A549 (cell line): ENCODE measurements around the gene CTLA4. TPM values are rescaled to one million over a fixed set of nuclear protein-coding genes. Genes with fewer than 3 reads are reported as not detected.

Source experiments
- ATAC-seq, 2 experiments: fragments of 200-7000 bp in 1 of 2; fragments of >200 bp in 1 of 2; cut with Nextera tagmentation in 1 of 2; cut with Tn5 transposase in 1 of 2; 3 replicates each; pipeline versions ENCODE4 v1.8.0 to v1.9.1; 2018 to 2020; ENCODE audit warnings: mild to moderate bottlenecking in 1 of 2, moderate library complexity in 1 of 2
- CTCF ChIA-PET: fragments of 300-600 bp; sonication (Branson Sonifier 250); formaldehyde crosslinking; extraction: SDS; loops from one replicate; lab custom pipeline; 2021; ENCODE audit warnings: antibody characterized with exemption, inconsistent platforms; lab: Yijun Ruan, JAX
- POLR2A ChIA-PET: fragments of 350-600 bp; formaldehyde crosslinking; extraction: SDS; loops from one replicate; lab custom pipeline; 2021; ENCODE audit warnings: antibody characterized with exemption, inconsistent platforms; lab: Yijun Ruan, JAX
- DNase-seq, 2 experiments: peaks; one replicate each; pipeline versions ENCODE4 v3.0.0 to v3.0.0-alpha.2; 2011 to 2016; ENCODE audit warnings: low read depth in 1 of 2, low spot score in 1 of 2
- FAIRE-seq: peaks from 2 replicates; lab custom pipeline; 2011; peaks lifted over from hg19 to GRCh38; lab: Jason Lieb, UNC
- H3K27ac ChIP-seq, 2 experiments: fragments of >200 bp; sonication (Bioruptor Twin); formaldehyde crosslinking; 3 replicates each; pipeline ENCODE4 v1.5.1; 2016 to 2017
- H3K4me1 ChIP-seq: fragments of >200 bp; sonication (Bioruptor Twin); formaldehyde crosslinking; 3 replicates; pipeline ENCODE4 v1.6.1; 2016
- H3K4me2 ChIP-seq: fragments of >200 bp; sonication (Bioruptor Twin); formaldehyde crosslinking; 3 replicates; pipeline ENCODE4 v1.6.1; 2016
- H3K4me3 ChIP-seq: fragments of >200 bp; sonication (Bioruptor Twin); formaldehyde crosslinking; 3 replicates; pipeline ENCODE4 v1.5.1; 2016
- H3K9me3 ChIP-seq: fragments of >200 bp; sonication (Bioruptor Twin); formaldehyde crosslinking; 3 replicates; pipeline ENCODE4 v1.6.1; 2016
- BHLHE40 ChIP-seq: IDR thresholded peaks from 2 replicates; pipeline ENCODE4 v1.6.1; 2012; ENCODE audit warnings: low read depth, low read length, inconsistent platforms
- CEBPB ChIP-seq, 2 experiments: fragments of >200 bp in 1 of 2; sonication (Bioruptor Twin) in 1 of 2; formaldehyde crosslinking in 1 of 2; IDR thresholded peaks; 2 replicates each; pipeline ENCODE4 v1.6.1; 2012 to 2016
- CHD2 ChIP-seq: fragments of 150-350 bp; IDR thresholded peaks from 2 replicates; pipeline ENCODE4 v1.6.1; 2014; ENCODE audit warnings: low read length; ENCODE audit not compliant: partially characterized antibody
- EHF ChIP-seq: fragments of 250-450 bp; sonication (Bioruptor Pico); IDR thresholded peaks from 2 replicates; pipeline ENCODE4 v1.5.0; 2020; ENCODE audit warnings: mild to moderate bottlenecking
- EHMT2 ChIP-seq: fragments of 200-600 bp; sonication (generic); IDR thresholded peaks from 2 replicates; pipeline ENCODE4 v1.6.1; 2016; ENCODE audit warnings: antibody characterized with exemption, low read depth, mild to moderate bottlenecking, moderate library complexity
- GATA3 ChIP-seq: IDR thresholded peaks from 2 replicates; pipeline ENCODE4 v1.6.1; 2012; ENCODE audit warnings: borderline replicate concordance
- HDAC2 ChIP-seq: fragments of 200-600 bp; sonication (generic); IDR thresholded peaks from 2 replicates; pipeline ENCODE4 v1.6.1; 2016
- HEYL ChIP-seq: fragments of 250-450 bp; sonication (Bioruptor Pico); IDR thresholded peaks from 2 replicates; pipeline ENCODE4 v1.8.0; 2021; ENCODE audit warnings: mild to moderate bottlenecking, moderate library complexity
- HOXB5 ChIP-seq: fragments of 250-450 bp; sonication (Bioruptor Pico); IDR thresholded peaks from 2 replicates; pipeline ENCODE4 v1.5.0; 2020; ENCODE audit warnings: mild to moderate bottlenecking, moderate library complexity
- JUN ChIP-seq, 2 experiments: fragments of >200 bp; sonication (Bioruptor Twin); formaldehyde crosslinking; IDR thresholded peaks; 2 replicates in 1 of 2; 3 replicates in 1 of 2; pipeline ENCODE4 v1.6.1; 2016 to 2017
- JUNB ChIP-seq: fragments of >200 bp; sonication (Bioruptor Twin); formaldehyde crosslinking; IDR thresholded peaks from 2 replicates; pipeline ENCODE4 v1.6.1; 2016
- KDM1A ChIP-seq: fragments of 200-600 bp; sonication (generic); IDR thresholded peaks from 2 replicates; pipeline ENCODE4 v1.6.1; 2016; ENCODE audit warnings: low read depth, mild to moderate bottlenecking
- KDM5A ChIP-seq: fragments of 200-600 bp; sonication (generic); IDR thresholded peaks from 2 replicates; pipeline ENCODE4 v1.6.1; 2016; ENCODE audit warnings: antibody characterized with exemption, mild to moderate bottlenecking
- NFE2L2 ChIP-seq: fragments of 150-350 bp; conservative IDR thresholded peaks from 2 replicates; pipeline ENCODE4 v1.6.1; 2014; ENCODE audit warnings: low read length
- NR3C1 ChIP-seq: fragments of >200 bp; sonication (Bioruptor Twin); formaldehyde crosslinking; IDR thresholded peaks from 3 replicates; pipeline ENCODE4 v1.6.1; 2017
- PHF8 ChIP-seq: fragments of 200-600 bp; sonication (generic); IDR thresholded peaks from 2 replicates; pipeline ENCODE4 v1.6.1; 2016; ENCODE audit warnings: low read depth, mild to moderate bottlenecking, antibody characterized with exemption, moderate library complexity, borderline replicate concordance
- POLR2A ChIP-seq: IDR thresholded peaks from 2 replicates; pipeline ENCODE4 v1.6.1; 2012; ENCODE audit warnings: mild to moderate bottlenecking, low read length
- RCOR1 ChIP-seq: fragments of 150-350 bp; IDR thresholded peaks from 2 replicates; pipeline ENCODE4 v1.6.1; 2014; ENCODE audit warnings: antibody characterized with exemption, low read length, low read depth
- RNF2 ChIP-seq: fragments of 200-600 bp; sonication (generic); IDR thresholded peaks from 2 replicates; pipeline ENCODE4 v1.6.1; 2016; ENCODE audit warnings: low read depth, mild to moderate bottlenecking, antibody characterized with exemption, moderate library complexity, borderline replicate concordance
- TFCP2L1 ChIP-seq: fragments of 250-450 bp; sonication (Bioruptor Pico); IDR thresholded peaks from 2 replicates; pipeline ENCODE4 v1.5.0; 2021; ENCODE audit warnings: mild to moderate bottlenecking
- TP53 ChIP-seq: fragments of 250-450 bp; sonication (Bioruptor Pico); IDR thresholded peaks from 2 replicates; pipeline ENCODE4 v1.5.0; 2021; ENCODE audit warnings: mild to moderate bottlenecking, moderate library complexity
- ZC3H11A ChIP-seq: fragments of 450-650 bp; IDR thresholded peaks from 2 replicates; pipeline ENCODE4 v1.6.1; 2014; ENCODE audit warnings: antibody characterized with exemption, mild to moderate bottlenecking
- WGBS: methylation state at CpG from one replicate; pipeline ENCODE4 v1.1.6; 2017; ENCODE audit errors: missing lambda C conversion rate; 5-methylcytosine and 5-hydroxymethylcytosine counted together
- polyA plus RNA-seq, 4 experiments: library from polyadenylated mRNA; depleted of rRNA in 3 of 4; stranded (reverse); fragments of >200 nt; fragmentation: RNase III in 1 of 4; extraction: RNeasy Plus Mini Kit Qiagen cat#74134 plus additional on column Dnase treatment in 1 of 4; gene quantifications; 2 replicates in 3 of 4; 3 replicates in 1 of 4; pipeline ENCODE4 v1.2.3, GENCODE V29; 2011 to 2017
- TF ChIP-seq, protein P1 (sequence below): IDR thresholded peaks from 2 replicates; pipeline ENCODE4 v1.6.1; 2012; ENCODE audit warnings: low read depth, borderline replicate concordance
- TF ChIP-seq, protein P2 (sequence below): fragments of 450-650 bp; IDR thresholded peaks from 2 replicates; pipeline ENCODE4 v1.6.1; 2014; ENCODE audit warnings: antibody characterized with exemption
- TF ChIP-seq, protein P3 (sequence below): IDR thresholded peaks from 2 replicates; pipeline ENCODE4 v1.6.1; 2012
- TF ChIP-seq, protein P4 (sequence below): fragments of >200 bp; sonication (Bioruptor Twin); formaldehyde crosslinking; IDR thresholded peaks from 3 replicates; pipeline ENCODE4 v1.6.1; 2016
- TF ChIP-seq, protein P5 (sequence below): fragments of >200 bp; sonication (Bioruptor Twin); formaldehyde crosslinking; IDR thresholded peaks from 2 replicates; pipeline ENCODE4 v1.6.1; 2016

CTLA4 gene
- polyA plus RNA-seq, 2 of the 4 experiments (the other 2 are of a cell fraction): not detected

DNA sequence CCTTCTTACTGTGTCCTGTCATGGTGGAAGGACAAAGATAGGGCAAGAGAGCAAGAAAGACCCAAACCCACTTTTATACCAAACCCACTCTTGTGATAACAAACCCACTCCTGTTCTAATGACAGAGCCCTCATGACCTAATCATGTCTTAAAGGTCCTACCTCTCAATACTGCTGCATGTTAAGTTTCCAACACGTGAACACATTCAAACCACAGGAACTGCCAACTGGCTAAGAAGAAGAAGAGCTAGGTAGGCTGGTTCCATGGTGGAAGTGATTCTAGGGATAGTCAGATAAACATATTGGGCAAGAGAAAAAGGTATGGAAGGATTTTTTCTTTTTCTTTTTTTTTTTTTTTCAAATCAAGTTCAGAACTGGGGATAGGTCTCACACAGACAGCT is 22.0 kb downstream of the CTLA4 start:
- Histone ChIP-seq H3K4me2 (no peak overlapping the region), H3K4me3 (no peak overlapping the region), H3K9me3 (no peaks in the 10 kb centered on the region), H3K27ac (no peak overlapping the region), H3K4me1 (no peaks in the 10 kb centered on the region)
- DNase-seq: no peak
- no peak for ATAC-seq
- ChIA-PET POLR2A (interaction anchor here (0.6 kb wide), 1 partner anchor 355 kb away, joined by 4 read pairs; no protein-coding TSS in a partner anchor), CTCF (interaction anchor here (1.0 to 1.6 kb wide), 3 partner anchors 8 to 20 kb away, joined by 3 to 5 read pairs (median 3); no protein-coding TSS in a partner anchor)
- WGBS: 0% methylated on average over 1 of the region's 1 CpG
- no peak for FAIRE-seq
- no peak for TF ChIP-seq CEBPB (IDR thresholded peaks at IDR 0.05)
- TF ChIP-seq ZC3H11A: no peak

DNA sequence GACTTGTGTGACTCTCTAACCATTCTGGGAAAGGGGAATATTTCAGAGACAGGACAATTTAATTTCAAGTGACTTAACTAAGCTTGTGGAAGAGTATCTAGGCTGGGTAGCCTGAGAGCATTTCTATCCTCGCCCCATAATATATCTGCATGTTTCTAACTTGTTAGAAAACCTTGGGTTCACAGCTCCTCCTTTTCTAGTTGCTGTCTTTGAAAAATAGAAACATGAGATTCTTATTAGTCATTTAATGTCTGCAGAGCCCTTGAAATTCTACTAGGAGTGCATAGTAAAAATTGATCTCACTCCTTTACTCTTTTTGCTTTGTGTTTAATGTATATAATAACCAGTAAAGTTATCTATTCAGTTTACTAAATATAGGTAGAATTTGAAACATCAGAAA is 22.4 kb downstream of the CTLA4 start:
- no peak for FAIRE-seq
- TF ChIP-seq KDM5A (no peak), HDAC2 (no peak), ZC3H11A (no peak), HOXB5 (CRISPR knock-in tag) (no peak), TFCP2L1 (CRISPR knock-in tag) (no peak), CHD2 (no peak), JUNB (no peak), NR3C1 (no peak), EHF (CRISPR knock-in tag) (no peak)
- TF ChIP-seq, protein P1, sequence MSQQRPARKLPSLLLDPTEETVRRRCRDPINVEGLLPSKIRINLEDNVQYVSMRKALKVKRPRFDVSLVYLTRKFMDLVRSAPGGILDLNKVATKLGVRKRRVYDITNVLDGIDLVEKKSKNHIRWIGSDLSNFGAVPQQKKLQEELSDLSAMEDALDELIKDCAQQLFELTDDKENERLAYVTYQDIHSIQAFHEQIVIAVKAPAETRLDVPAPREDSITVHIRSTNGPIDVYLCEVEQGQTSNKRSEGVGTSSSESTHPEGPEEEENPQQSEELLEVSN: no peak
- TF ChIP-seq, protein P2, sequence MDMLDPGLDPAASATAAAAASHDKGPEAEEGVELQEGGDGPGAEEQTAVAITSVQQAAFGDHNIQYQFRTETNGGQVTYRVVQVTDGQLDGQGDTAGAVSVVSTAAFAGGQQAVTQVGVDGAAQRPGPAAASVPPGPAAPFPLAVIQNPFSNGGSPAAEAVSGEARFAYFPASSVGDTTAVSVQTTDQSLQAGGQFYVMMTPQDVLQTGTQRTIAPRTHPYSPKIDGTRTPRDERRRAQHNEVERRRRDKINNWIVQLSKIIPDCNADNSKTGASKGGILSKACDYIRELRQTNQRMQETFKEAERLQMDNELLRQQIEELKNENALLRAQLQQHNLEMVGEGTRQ: no peak
- TF ChIP-seq, protein P3, sequence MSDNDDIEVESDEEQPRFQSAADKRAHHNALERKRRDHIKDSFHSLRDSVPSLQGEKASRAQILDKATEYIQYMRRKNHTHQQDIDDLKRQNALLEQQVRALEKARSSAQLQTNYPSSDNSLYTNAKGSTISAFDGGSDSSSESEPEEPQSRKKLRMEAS: no peak
- TF ChIP-seq, all 56 proteins: peak for 0
- DNase-seq (no peak), ATAC-seq (no peak)
- ChIA-PET POLR2A (interaction anchor here (0.6 kb wide), 1 partner anchor 355 kb away, joined by 4 read pairs; no protein-coding TSS in a partner anchor), CTCF (interaction anchor here (0.9 to 1.6 kb wide), 4 partner anchors 8 to 21 kb away, joined by 3 to 5 read pairs (median 3); no protein-coding TSS in a partner anchor)
- Histone ChIP-seq H3K27ac (no peak overlapping the region), H3K9me3 (no peaks in the 10 kb centered on the region), H3K4me3 (no peak overlapping the region), H3K4me2 (no peak overlapping the region), H3K4me1 (no peaks in the 10 kb centered on the region)
- WGBS: 0% methylated on average over 1 of the region's 1 CpG

DNA sequence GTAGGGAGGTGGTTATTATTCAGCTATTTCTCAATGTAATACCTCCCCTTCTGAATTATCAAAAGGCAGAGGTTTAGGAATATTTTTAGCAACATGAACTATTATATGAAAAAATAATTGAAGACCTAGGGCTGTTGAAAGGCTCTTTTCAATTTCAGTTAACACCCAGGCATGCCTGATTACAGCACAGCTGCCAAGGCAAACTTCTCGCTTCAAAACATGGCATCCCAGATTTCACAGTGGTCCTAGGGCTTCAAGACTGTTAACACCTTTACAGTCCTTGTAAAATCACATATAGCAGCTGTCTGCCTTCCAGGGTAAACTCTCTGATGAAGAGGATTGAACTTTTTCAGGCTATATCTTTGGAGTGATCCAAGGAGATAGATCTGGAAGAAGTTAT is 23.2 kb downstream of the CTLA4 start:
- CTCF ChIA-PET: interaction anchor here (0.9 to 1.6 kb wide), 3 partner anchors 19 to 21 kb away, joined by 3 to 5 read pairs (median 3); no protein-coding TSS in a partner anchor

DNA sequence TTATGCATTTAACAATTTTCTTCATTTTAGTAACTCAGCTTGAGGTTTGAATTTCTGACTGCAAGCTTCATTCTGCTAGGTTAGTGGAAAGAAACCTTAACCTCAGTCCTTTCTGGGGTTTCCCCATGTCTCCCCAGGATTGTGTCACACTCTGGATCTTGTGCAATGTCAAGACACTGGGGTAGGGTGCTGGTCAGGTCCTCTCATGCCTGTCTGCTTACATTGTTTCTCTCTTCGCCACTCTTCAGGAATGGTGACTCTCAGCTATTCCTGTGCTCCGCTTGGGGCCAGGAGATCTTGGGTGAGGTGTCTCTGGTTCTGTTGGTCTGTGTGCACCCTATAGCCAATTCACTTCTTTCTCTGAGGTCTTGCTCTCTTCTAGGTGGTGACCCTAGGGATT is 23.9 kb downstream of the CTLA4 start:
- ChIA-PET CTCF (no interaction called here), POLR2A (no interaction called here)
- H3K27ac ChIP-seq: no peak overlapping the region
- H3K4me3 ChIP-seq: no peak overlapping the region
- FAIRE-seq (no peak), ATAC-seq (no peak), DNase-seq (no peak)
- no peaks in the 10 kb centered on the region for H3K4me1 ChIP-seq
- no peaks in the 10 kb centered on the region for H3K9me3 ChIP-seq
- WGBS: 34% methylated on average over 2 of the region's 2 CpGs
- TF ChIP-seq GATA3: no peak
- no peak for TF ChIP-seq HOXB5 (CRISPR knock-in tag)
- no peak for TF ChIP-seq KDM1A
- TF ChIP-seq EHMT2: no peak
- TF ChIP-seq, protein P4, sequence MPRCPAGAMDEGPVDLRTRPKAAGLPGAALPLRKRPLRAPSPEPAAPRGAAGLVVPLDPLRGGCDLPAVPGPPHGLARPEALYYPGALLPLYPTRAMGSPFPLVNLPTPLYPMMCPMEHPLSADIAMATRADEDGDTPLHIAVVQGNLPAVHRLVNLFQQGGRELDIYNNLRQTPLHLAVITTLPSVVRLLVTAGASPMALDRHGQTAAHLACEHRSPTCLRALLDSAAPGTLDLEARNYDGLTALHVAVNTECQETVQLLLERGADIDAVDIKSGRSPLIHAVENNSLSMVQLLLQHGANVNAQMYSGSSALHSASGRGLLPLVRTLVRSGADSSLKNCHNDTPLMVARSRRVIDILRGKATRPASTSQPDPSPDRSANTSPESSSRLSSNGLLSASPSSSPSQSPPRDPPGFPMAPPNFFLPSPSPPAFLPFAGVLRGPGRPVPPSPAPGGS: no peak
- TF ChIP-seq CHD2: no peak
- TF ChIP-seq, protein P5, sequence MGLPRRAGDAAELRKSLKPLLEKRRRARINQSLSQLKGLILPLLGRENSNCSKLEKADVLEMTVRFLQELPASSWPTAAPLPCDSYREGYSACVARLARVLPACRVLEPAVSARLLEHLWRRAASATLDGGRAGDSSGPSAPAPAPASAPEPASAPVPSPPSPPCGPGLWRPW: no peak
- TF ChIP-seq TP53: no peak
- no peak for TF ChIP-seq RCOR1
- TF ChIP-seq BHLHE40: no peak
- TF ChIP-seq RNF2: no peak
- no peak for TF ChIP-seq JUN (IDR thresholded peaks at IDR 0.05)
- no peak overlapping the region for H3K4me2 ChIP-seq

More for the DNA sequence above, 23.2 kb downstream of the CTLA4 start:
- H3K4me1 ChIP-seq: no peaks in the 10 kb centered on the region
- POLR2A ChIA-PET: no interaction called here
- no peak overlapping the region for H3K4me3 ChIP-seq
- 5% methylated on average over 1 of the region's 1 CpG for WGBS
- DNase-seq (no peak), FAIRE-seq (no peak), ATAC-seq (no peak)
- no peak overlapping the region for H3K4me2 ChIP-seq
- H3K9me3 ChIP-seq: no peaks in the 10 kb centered on the region
- TF ChIP-seq POLR2A: no peak
- no peak for TF ChIP-seq NFE2L2
- TF ChIP-seq, protein P3: no peak
- no peak for TF ChIP-seq NR3C1
- TF ChIP-seq HEYL: no peak
- no peak for TF ChIP-seq PHF8
- no peak for TF ChIP-seq GATA3
- no peak overlapping the region for H3K27ac ChIP-seq
